Stomach (tissue), 9 donors: ENCODE measurements around the gene IFT172. TPM values are rescaled to one million over a fixed set of nuclear protein-coding genes. Genes with fewer than 3 reads are reported as not detected.

Experiments
- DNase-seq, 2 donors: peaks; one replicate each; pipeline versions ENCODE4 v3.0.0 to v3.0.0-alpha.2; 2013 to 2019
- H3K27ac ChIP-seq, 5 donors: fragments of 200-600 bp in 4 of 5; sonication (generic) in 4 of 5; one replicate each; pipeline ENCODE4 v1.5.1; 2013 to 2019; ENCODE audit warnings: mild to moderate bottlenecking in 1 of 5, moderate library complexity in 1 of 5
- H3K27me3 ChIP-seq, 3 donors: fragments of 200-600 bp; sonication (generic); one replicate each; pipeline ENCODE4 v1.5.1; 2017 to 2019; ENCODE audit warnings: mixed run types in 1 of 3
- H3K36me3 ChIP-seq, 4 donors: fragments of 200-600 bp; sonication (generic); 1 replicate in 3 of 4; 2 replicates in 1 of 4; pipeline ENCODE4 v1.5.1; 2016 to 2019
- H3K4me1 ChIP-seq, 4 donors: fragments of 200-600 bp; sonication (generic); one replicate each; pipeline ENCODE4 v1.5.1; 2016 to 2019
- H3K4me3 ChIP-seq, 4 donors: fragments of 200-600 bp; sonication (generic) in 3 of 4; one replicate each; pipeline ENCODE4 v1.5.1; 2016 to 2019; ENCODE audit warnings: mild to moderate bottlenecking in 1 of 4
- H3K9me3 ChIP-seq, 4 donors: fragments of 200-600 bp; sonication (generic); one replicate each; pipeline ENCODE4 v1.5.1; 2016 to 2019
- EP300 ChIP-seq: sonication (generic); formaldehyde crosslinking; IDR thresholded peaks from one replicate; pipeline ENCODE4 v1.6.1; 2017; ENCODE audit warnings: antibody characterized with exemption
- POLR2A ChIP-seq, 4 donors: fragments of 450-650 bp; IDR thresholded peaks; one replicate each; pipeline ENCODE4 v1.6.1; 2016; ENCODE audit warnings: antibody characterized with exemption in 4 of 4, control low read depth in 2 of 4, mild to moderate bottlenecking in 1 of 4, moderate library complexity in 1 of 4
- POLR2AphosphoS5 ChIP-seq, 3 donors: sonication (generic); formaldehyde crosslinking; IDR thresholded peaks; one replicate each; pipeline ENCODE4 v1.6.1; 2016; ENCODE audit warnings: antibody characterized with exemption in 3 of 3
- WGBS, 5 donors: extraction: QIAGEN DNeasy Blood & Tissue Kit in 3 of 5; methylation state at CpG; one replicate each; pipeline versions ENCODE4 v1.1.5 to v1.1.7; 2013 to 2018; 5-methylcytosine and 5-hydroxymethylcytosine counted together
- intact Hi-C: fragments of 100-400 bp; cut with DNase I; formaldehyde crosslinking; loops from one replicate; pipeline ENCODE4 v1.15.1; 2023; ENCODE audit warnings: low total_unique reads
- polyA plus RNA-seq, 3 donors: library from polyadenylated mRNA; stranded (reverse); fragments of 200-250 nt; gene quantifications; one replicate each; pipeline ENCODE4 v1.2.3, GENCODE V29; 2013
- total RNA-seq, 5 donors: library from RNA; depleted of rRNA; stranded (reverse); fragments of >200 nt; gene quantifications; one replicate each; pipeline versions ENCODE4 v1.1.0 to v1.2.3, GENCODE V29; 2014 to 2016
- TF ChIP-seq, protein P1 (sequence below), 7 experiments: fragments of 450-650 bp in 4 of 7; fragments of 200-600 bp in 3 of 7; sonication (generic) in 3 of 7; IDR thresholded peaks; one replicate each; pipeline ENCODE4 v1.5.1; 2016 to 2019; ENCODE audit warnings: antibody characterized with exemption in 7 of 7, control low read depth in 2 of 7, mild to moderate bottlenecking in 1 of 7
- donor health status: healthy with polysubstance abuse.
- donor health status: Bipolar disorder and iron deficiency.
- donor health status: healthy.

Gene IFT172
- total and polyA plus RNA-seq, 8 donors = 7.4 to 88.1 (median 37.2) TPM

DNA sequence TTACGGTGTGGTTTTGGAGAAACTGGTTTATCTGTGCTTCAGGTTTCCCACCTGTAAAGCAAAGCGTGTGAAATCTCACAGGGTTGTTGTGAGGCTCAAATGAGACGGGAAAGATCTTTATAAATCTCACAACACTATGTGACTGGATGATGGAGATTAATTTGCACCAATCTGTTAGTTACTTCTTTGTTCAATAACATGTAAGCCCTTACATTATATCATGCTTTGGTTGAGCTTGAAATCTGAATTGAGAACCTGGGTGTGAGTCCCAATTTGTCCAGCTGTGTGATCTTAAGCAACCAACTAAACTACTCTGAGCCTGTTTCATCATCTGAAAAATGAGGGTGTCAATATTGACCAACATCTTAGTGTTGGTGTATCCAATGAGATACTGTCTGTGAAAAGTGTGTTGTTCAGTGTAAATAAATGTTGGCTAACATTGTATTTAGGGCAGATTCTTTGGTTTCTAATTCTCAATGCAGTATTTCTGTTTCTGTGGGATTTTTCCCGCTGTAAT lies 6.4 kb upstream of the IFT172 start:
- H3K27ac ChIP-seq = peak overlapping the region; percentile 26 to 79 (median 72)
- 53 to 70% (median 59%) methylated on average over 4 of the region's 4 CpGs for WGBS, 5 donors

DNA sequence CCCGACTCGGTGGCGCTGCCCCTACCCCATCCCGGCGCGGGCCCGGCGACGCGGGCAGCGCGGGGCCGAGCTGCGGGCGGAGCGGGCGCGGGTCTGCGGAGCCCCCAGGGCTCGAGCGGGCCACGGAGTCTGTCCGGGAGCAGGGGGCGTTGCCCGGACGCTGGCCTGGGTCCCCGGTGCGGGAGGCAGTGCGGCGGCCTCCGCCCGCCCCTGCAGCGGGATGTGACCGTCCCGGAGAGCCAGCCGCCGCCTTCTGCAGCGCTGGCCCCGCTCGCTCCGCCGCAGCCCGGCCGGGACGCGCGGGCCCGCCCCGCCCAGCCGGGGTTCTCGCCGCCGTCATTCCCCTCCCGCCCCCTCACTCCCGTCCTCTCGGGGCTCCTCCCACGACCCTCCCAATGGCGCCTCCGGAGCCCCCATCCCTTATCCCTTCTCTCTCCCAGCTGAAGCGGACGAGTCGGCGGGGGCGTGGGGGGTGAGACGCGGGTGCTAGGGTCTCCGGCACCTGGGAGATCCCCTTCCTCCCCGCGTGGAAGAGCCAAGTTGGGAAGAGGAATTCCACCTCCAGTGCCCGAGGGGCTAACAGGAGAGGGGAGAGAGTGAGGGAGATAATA lies 5.5 kb upstream of the IFT172 start, which contains the start of gene FNDC4:
FNDC4 (minus strand) TSS at position 257 of the 611 bp plus-strand sequence. CDS start 521 bp downstream, outside the sequence.
- Histone ChIP-seq H3K36me3 (peaks cover 0 to 7% (median 0%) of the 10 kb centered on the region in 4 donors), H3K27ac (peak within 1 kb of the TSS; percentile 17 to 80 (median 78)), H3K4me3 (peak within 1 kb of the TSS; percentile 60 to 74 (median 73)), H3K9me3 (no peaks in the 10 kb centered on the region), H3K4me1 (peaks cover 0 to 31% (median 28%) of the 10 kb centered on the region in 4 donors), H3K27me3 (peaks cover 0 to 23% (median 3%) of the 10 kb centered on the region in 3 donors)
- TF ChIP-seq EP300 (no peak), POLR2AphosphoS5 (IDR thresholded peaks at IDR 0.05) (no peak), POLR2A (IDR thresholded peaks at IDR 0.05) (no peak)
- TF ChIP-seq, protein P1, sequence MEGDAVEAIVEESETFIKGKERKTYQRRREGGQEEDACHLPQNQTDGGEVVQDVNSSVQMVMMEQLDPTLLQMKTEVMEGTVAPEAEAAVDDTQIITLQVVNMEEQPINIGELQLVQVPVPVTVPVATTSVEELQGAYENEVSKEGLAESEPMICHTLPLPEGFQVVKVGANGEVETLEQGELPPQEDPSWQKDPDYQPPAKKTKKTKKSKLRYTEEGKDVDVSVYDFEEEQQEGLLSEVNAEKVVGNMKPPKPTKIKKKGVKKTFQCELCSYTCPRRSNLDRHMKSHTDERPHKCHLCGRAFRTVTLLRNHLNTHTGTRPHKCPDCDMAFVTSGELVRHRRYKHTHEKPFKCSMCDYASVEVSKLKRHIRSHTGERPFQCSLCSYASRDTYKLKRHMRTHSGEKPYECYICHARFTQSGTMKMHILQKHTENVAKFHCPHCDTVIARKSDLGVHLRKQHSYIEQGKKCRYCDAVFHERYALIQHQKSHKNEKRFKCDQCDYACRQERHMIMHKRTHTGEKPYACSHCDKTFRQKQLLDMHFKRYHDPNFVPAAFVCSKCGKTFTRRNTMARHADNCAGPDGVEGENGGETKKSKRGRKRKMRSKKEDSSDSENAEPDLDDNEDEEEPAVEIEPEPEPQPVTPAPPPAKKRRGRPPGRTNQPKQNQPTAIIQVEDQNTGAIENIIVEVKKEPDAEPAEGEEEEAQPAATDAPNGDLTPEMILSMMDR (IDR thresholded peaks at IDR 0.05) = no peak
- peak; percentile 29 to 77 for DNase-seq
- WGBS, 5 donors = 0 to 4% (median 1%) methylated on average over 14 to 70 of the region's 70 CpGs
- intact Hi-C loops = no loop called here

More for the DNA sequence above, 6.4 kb upstream of the IFT172 start:
- intact Hi-C loops = no loop called here
- H3K36me3 ChIP-seq = peaks cover 0 to 7% (median 0%) of the 10 kb centered on the region in 4 donors
- no peaks in the 10 kb centered on the region for H3K9me3 ChIP-seq
- TF ChIP-seq, protein P1 (IDR thresholded peaks at IDR 0.05) = no peak
- peaks cover 0 to 23% (median 3%) of the 10 kb centered on the region in 3 donors for H3K27me3 ChIP-seq
- DNase-seq = no peak
- H3K4me1 ChIP-seq = peaks cover 0 to 27% (median 25%) of the 10 kb centered on the region in 4 donors
- no peak overlapping the region for H3K4me3 ChIP-seq

DNA sequence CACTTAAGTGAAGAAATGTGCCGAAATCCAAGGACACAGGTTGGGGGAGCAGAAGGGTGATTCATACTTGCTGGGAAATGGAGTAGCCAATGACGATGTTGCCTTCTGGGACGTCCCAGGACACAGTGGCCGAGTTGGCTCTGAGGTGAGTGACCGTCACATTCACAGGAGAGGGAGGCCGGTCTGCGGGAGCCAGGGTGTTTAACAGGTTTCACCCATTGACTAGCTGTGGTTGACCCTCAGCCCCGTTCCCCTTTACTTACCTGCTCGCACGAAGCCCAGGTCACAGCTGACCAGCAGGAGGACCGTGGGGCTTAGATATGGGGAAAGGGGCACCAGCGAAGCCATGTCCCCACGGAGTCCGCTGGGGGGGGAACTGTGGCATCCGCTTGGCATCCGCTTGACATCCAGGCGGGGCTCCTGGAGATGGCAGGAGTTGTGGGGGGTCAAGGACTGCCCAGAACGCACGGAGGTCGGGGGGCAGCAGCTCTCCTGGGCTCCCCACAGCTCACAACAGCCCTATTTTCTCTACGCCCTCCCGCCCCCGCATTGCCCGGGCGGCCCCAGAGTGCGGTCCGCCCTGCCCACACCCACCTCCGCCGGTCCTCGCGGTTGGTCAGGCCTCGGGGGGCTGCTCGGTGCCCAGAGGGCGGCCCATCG lies 4.9 kb upstream of the IFT172 start:
- Histone ChIP-seq H3K9me3 (no peaks in the 10 kb centered on the region), H3K27ac (peak overlapping the region; percentile 10 to 80 (median 50)), H3K4me3 (peak overlapping the region; percentile 60 to 74 (median 73)), H3K27me3 (peaks cover 0 to 23% (median 3%) of the 10 kb centered on the region in 3 donors), H3K36me3 (peaks cover 0 to 7% (median 0%) of the 10 kb centered on the region in 4 donors), H3K4me1 (peaks cover 0 to 33% (median 32%) of the 10 kb centered on the region in 4 donors)
- TF ChIP-seq, protein P1 (IDR thresholded peaks at IDR 0.05) = no peak
- no peak for TF ChIP-seq POLR2A (IDR thresholded peaks at IDR 0.05)
- peak; percentile 8 for TF ChIP-seq EP300
- TF ChIP-seq POLR2AphosphoS5 (IDR thresholded peaks at IDR 0.05) = peak in 2 of 3 donors; percentile 59 to 66
- DNase-seq = peak in 1 of 2 donors; percentile 57
- WGBS, 5 donors = 14 to 33% (median 20%) methylated on average over 20 to 35 of the region's 35 CpGs
- intact Hi-C loops = no loop called here

DNA sequence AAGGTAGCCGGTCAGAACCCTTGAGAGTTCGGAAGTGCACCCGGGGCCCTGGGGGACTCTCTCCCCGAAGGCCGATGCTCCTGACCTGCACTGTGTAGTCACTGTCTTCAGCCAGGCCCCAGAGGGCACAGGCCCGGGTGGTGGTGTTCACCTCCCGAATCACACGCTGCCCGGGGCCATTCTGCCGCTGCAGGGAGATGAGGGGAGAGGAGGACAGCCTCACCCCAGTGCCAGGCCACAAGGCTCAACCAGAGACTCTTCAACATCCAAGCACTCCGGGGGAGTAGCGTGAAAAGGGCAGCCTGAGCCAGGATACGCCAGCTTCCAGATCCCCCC lies 4.4 kb upstream of the IFT172 start:
- TF ChIP-seq EP300 = no peak
- no peak for TF ChIP-seq POLR2AphosphoS5 (IDR thresholded peaks at IDR 0.05)
- H3K36me3 ChIP-seq = peaks cover 0 to 7% (median 0%) of the 10 kb centered on the region in 4 donors
- peak overlapping the region in 2 of 5 donors; percentile 47 to 80 for H3K27ac ChIP-seq
- H3K9me3 ChIP-seq = no peaks in the 10 kb centered on the region
- H3K4me1 ChIP-seq = peaks cover 2 to 38% (median 37%) of the 10 kb centered on the region in 4 donors
- intact Hi-C loops = no loop called here
- DNase-seq = no peak
- WGBS, 5 donors = 87 to 95% (median 93%) methylated on average over 8 to 13 of the region's 13 CpGs
- H3K27me3 ChIP-seq = peaks cover 0 to 23% (median 3%) of the 10 kb centered on the region in 3 donors
- peak overlapping the region in 2 of 4 donors; percentile 60 to 74 for H3K4me3 ChIP-seq
